NCI-H226 (cell line): ENCODE results near the gene CCR2.
"Not testable (repeated sequence)": the region's sequence is repeated elsewhere in the genome, so short reads cannot be mapped to it uniquely, and the experiment has no call there.

Source experiments
- DNase-seq: peaks from one replicate; pipeline ENCODE4 v3.0.0-alpha.2; 2015

Gene CCR2

GRCh38 chr3:46381625-46382024 is 27.7 kb downstream of the CCR2 start:
- no peak for DNase-seq

DNA sequence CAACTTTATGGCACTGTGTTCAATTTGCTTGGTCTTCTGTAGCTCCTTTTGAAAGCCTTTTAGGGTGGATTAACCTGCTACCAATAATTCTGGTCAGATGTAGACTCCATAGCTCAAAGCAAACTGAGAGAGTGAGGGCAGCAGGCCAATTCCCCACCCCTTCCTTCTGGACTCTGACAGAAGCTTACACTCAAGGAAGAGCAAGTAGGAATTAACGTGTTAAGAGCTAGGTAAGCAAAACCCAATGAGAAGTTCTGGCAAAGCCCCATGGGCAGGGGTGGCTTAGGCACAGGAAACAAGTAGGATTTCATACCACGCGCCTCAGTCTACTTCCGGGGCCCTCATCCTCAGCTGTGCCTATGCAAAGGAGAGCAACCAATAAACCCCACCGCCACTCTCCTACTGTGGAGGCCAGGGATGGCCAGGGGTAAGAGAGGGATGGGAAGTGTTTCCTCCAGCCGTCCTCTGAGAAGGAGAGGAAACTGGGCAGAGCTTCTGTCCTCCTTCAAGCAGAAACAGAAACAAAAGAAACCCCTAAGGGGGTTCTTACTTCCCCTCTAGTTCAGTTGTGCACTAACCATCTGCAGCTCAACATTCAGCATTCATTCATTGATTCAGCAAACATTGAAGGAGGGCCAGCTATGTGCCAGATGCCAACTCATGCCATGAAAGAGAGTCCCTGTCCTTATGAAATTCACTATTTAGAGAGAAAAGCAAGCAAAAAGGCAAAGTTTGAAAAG is 29.5 kb downstream of the CCR2 start:
- no peak for DNase-seq

GRCh38 chr3:46383951-46384330 is 30.0 kb downstream of the CCR2 start:
- no peak for DNase-seq

- peak; percentile 77 for DNase-seq
These were observed 32.3 kb downstream of the CCR2 start for GRCh38 chr3:46386205-46386604.

DNA sequence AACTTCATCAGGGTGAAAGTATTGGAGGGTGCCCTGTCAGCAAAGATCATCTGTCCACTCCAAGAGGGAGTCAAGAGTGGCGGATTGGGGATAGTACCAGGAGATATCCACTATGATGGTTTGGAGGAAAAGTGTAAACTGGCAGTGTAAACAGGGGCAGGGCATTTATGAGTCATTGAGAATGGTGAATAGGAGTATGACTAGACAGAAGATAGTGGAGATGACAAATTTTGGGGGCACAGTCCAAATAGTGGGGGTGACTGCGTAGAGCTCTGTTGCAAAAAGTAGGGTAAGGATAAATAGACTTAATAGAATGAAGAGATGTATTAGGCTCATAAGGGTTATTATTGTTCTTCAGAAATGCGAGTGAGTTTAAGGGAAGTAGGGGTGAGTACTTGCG is 34.9 kb downstream of the CCR2 start:
- DNase-seq = not testable (repeated sequence)

DNA sequence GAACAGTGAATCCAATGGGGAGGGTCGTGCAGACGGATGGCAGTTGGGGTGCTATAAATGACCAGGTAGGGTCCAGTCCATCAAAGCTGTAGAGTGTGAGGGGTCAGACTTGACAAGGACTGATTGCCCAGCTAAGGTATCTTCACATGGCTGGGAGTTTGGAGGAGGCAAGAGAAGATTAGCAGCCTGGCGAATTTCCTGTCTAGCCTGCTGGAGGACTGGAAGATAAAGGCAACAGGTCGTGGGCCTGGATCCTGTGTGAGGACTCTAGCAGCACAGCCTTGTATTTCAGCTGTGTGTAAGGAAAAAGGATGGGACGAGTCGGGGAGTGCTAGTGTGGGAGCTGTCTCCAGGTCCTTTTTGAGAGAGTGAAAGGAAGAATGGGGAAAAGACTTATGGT is 35.4 kb downstream of the CCR2 start:
- DNase-seq = no peak

- DNase-seq = not testable (repeated sequence)
These were observed 37.6 kb downstream of the CCR2 start for GRCh38 chr3:46391526-46391925.

DNA sequence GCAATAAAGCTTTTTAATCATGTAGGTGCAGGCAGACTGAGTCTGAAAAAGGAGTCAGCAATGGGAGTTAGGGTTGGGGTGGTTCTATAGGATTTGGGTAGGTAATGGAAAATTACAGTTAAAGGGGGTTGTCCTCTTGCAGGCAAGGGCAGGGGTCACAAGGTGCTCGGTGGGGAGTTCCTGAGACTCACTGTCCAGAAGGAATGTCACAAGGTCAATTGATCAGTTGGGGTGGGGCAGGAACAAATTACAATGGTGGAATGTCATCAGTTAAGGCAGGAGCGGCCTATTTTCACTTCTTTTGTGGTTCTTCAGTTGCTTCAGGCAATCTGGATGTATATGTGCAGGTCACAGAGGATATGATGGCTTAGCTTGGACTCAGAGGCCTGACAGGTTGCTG is 39.1 kb downstream of the CCR2 start:
- DNase-seq = no peak

GRCh38 chr3:46393554-46394434 is 39.9 kb downstream of the CCR2 start:
- DNase-seq = peak; percentile 82

GRCh38 chr3:46395210-46395661 is 41.3 kb downstream of the CCR2 start:
- peak; percentile 97 for DNase-seq

DNA sequence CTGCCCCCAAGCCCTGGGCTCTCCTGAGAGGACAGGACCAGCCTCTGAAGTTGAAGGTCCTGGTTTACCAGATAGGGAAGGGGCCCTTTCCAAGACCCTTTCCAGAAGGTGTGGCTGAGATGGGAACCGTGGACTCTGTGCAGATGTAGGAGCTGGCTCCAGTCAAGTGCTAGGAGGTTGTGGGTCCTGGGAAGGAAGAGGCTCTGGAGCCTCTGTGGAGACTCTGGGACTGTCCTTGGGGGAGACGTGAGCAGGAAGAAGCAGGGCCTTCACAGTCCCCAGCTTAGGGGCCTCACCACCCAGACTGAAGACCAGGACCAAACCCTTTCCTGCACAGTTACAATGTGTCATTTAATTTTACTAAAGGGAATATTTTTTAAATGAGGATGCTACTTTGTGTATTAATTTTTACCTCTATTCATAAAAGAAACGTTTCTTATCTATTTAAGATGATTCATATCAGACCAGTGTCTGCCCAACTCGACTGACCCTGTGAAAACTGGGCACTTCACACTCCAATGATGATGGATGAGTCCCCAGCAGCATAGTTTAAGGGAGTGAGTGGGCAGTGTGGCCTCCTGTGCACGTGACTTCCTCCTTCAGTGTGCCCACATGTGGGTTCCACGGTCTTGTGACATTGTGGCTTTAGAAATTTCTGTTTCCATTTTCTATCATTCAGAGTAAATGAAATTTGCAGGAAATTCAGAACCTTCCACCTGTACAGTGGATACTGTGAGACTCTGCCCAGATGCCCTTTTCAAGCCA is 42.0 kb downstream of the CCR2 start:
- peak; percentile 44 for DNase-seq

DNA sequence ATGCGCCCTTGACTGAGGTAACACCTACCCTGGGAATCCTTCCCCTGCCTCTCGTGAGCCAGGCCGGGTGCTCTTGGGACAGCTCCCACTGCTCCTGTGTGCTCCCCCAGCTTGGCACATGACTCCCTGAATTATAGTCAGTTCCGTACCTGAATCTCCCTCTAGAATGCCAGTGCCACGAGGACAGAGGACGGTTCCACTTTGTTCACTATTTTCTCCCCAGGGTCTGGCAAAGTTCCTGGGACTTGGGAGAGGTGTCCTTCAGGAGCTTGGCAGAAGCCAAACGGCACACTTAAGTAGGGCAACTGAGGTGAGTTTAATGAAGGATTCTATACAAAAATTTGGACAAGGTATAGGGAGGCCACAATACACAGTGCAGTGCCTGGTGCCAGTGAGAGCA is 43.2 kb downstream of the CCR2 start:
- no peak for DNase-seq

DNA sequence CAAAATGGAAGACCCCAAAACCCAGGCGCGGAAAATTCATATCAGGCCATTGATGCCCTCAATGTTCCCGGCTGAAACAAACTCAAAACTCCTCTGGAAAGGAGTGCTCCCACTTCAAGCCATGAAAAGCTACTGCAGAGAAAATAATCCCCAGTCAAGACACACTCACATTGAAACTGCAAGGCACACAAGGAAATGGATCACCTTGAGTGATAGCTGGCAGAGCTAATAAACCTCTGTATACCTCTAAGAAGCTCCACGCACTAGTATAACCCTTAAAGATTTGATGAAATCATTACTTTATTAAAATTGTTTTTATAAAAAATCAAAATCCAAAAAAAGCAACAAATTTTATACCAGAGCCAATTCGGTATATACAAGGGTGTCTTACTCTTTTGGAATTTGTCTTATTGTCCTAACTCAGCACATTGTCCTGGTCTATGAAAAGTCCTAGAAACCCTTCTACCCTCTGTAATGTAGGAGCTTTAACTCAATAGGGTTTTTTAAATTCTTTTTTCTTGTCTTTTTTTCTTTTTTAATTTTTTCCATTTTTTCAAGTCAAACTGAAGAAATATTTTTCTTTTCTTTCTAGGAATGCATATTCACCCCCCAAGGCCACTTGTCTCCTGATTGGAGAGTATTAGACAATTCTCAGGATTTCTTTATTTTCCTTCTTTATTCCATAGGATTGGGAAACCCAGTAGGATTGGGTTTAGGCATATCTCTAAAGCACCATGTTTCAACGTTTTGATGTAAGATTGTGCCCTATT is 44.5 kb downstream of the CCR2 start:
- DNase-seq = no peak

DNA sequence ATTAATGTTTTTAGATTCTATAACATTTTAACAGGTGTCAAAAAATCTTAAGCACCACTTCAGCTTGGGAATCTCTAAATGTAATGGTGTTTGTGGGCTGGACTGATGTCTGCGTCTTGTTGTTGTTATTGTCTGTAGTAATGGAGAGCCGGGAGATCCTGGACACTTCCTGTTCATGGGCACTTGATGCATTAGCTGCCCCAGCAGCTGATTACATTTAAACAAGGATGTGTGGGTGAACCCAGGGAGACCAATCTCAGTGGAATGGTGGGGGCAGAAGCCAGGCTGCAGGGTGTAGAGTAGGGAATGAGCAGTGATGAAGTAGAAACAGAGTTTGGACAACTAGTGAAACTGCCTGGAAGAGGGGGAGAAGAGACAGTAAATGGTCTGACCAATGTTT is 45.2 kb downstream of the CCR2 start:
- peak; percentile 36 for DNase-seq

DNA sequence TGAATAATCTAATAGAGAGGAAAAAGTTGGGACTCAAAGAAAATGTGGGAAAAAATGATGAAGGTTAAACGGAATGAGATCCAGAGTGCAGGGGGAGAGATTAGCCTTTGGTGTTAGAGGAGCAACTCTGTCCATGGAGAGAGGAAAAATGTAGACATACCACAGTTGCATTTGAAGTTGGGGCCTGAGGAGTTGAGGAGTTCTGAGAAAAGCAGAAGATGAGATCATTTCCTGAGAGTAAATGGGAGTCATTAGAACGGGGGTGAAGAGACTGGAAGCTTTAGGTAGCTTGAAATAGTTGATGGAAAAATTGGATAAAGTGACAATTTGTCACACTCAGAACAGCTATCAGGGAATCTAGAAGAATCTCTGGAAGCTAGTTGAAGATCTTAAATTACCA is 45.6 kb downstream of the CCR2 start:
- peak; percentile 66 for DNase-seq

- peak; percentile 95 for DNase-seq
These were observed 46.3 kb downstream of the CCR2 start for GRCh38 chr3:46400000-46400734.

DNA sequence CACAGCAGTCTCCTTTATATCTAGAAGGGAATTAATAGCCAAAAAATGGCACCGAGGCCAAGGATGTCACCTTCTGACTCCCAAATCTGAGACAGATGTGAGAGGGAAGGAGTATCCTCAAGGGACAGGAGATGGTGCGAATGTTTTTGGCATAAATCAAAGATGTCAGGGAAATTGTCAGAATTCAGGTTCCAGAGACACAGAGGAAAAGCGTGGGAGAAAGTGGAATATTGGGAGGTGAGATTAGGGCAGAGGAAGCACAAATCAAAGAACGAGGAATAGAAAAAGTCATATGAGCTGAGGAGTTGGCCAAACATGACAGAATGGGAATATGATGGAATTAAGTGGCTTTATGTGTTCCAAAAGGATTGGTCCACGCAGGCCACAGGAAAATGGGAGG is 46.9 kb downstream of the CCR2 start:
- DNase-seq = no peak

GRCh38 chr3:46401579-46401978 is 47.7 kb downstream of the CCR2 start:
- DNase-seq = no peak

DNA sequence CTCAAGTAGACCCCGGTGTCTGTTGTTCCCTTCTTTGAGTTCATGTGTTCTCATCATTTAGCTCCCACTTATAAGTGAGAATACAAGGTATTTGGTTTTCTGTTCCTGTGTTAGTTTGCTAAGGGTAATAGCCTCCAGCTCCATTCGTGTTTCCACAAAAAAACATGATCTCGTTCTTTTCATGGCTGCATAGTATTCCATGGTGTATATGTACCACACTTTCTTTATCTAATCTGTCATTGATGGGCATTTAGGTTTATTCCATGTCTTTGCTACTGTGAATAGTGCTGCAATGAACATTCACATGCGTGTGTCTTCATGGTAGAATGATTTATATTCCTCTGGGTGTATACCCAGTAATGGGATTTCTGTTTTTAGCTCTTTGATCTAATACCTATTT is 49.0 kb downstream of the CCR2 start:
- DNase-seq = not testable (repeated sequence)

GRCh38 chr3:46405301-46406019 is 51.5 kb downstream of the CCR2 start:
- no peak for DNase-seq

DNA sequence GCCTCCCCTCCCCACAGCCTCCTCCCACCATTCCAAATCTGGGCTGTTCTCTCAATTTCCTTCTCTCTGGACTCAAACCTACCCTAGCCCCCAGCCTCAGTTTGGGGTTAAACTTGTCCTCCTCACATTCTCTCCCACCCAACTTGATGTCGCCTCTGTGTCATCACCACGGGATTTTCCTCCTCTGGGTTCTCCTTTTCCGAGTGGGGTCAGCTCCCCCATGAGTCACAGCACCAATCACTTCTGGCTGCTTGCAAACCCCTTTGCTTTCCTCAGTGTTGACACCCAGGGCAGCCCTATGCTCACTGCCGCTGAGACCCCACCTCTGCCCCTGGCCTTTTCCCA is 52.5 kb downstream of the CCR2 start:
- no peak for DNase-seq
